H1 (cell line): ENCODE results near the gene MRPL36. TPM values are rescaled to one million over a fixed set of nuclear protein-coding genes. Genes with fewer than 3 reads are reported as not detected.

Experiments used
- CTCF ChIA-PET: fragments of 300-600 bp; sonication (Branson Sonifier 250); formaldehyde crosslinking; loops from one replicate; lab custom pipeline; 2021; ENCODE audit not compliant: partially characterized antibody; lab: Charles Lee
- POLR2A ChIA-PET: fragments of 300-600 bp; sonication (Branson Sonifier 250); formaldehyde crosslinking; loops from one replicate; lab custom pipeline; 2021; ENCODE audit warnings: inconsistent platforms; ENCODE audit not compliant: partially characterized antibody; lab: Charles Lee
- DNase-seq, 2 experiments: peaks; one replicate each; pipeline versions ENCODE4 v3.0.0 to v3.0.0-alpha.2; 2010 to 2022; ENCODE audit warnings: low spot score in 2 of 2, low read depth in 1 of 2, mixed read lengths in 1 of 2
- FAIRE-seq: peaks from 2 replicates; lab custom pipeline; 2011; peaks lifted over from hg19 to GRCh38; lab: Jason Lieb, UNC
- H2AFZ ChIP-seq: 2 replicates; pipeline ENCODE4 v1.8.1; 2012; ENCODE audit warnings: low read length, inconsistent platforms
- H2AK5ac ChIP-seq: 2 replicates; pipeline ENCODE4 v1.6.1; 2013; ENCODE audit warnings: low read depth, low read length
- H2BK120ac ChIP-seq: replicated peaks from 2 replicates; pipeline ENCODE3; 2013; ENCODE audit warnings: low read depth, low read length, inconsistent platforms
- H2BK12ac ChIP-seq: 2 replicates; pipeline ENCODE4 v1.6.1; 2013; ENCODE audit warnings: low read depth, low read length
- H2BK15ac ChIP-seq: 2 replicates; pipeline ENCODE4 v1.6.1; 2013; ENCODE audit warnings: low read length
- H2BK20ac ChIP-seq: 2 replicates; pipeline ENCODE4 v1.6.1; 2013; ENCODE audit warnings: low read length
- H2BK5ac ChIP-seq: 2 replicates; pipeline ENCODE4 v1.6.1; 2013; ENCODE audit warnings: low read depth, low read length
- H3K14ac ChIP-seq: 2 replicates; pipeline ENCODE4 v1.6.1; 2013; ENCODE audit warnings: inconsistent platforms; ENCODE audit not compliant: insufficient read length
- H3K18ac ChIP-seq: 2 replicates; pipeline ENCODE4 v1.6.1; 2013; ENCODE audit warnings: low read length; ENCODE audit errors: extremely low read depth
- H3K23ac ChIP-seq: 2 replicates; pipeline ENCODE4 v1.6.1; 2013; ENCODE audit warnings: inconsistent platforms; ENCODE audit not compliant: insufficient read length
- H3K23me2 ChIP-seq: 2 replicates; pipeline ENCODE4 v1.6.1; 2013; ENCODE audit warnings: low read depth, low read length
- H3K27ac ChIP-seq: 2 replicates; pipeline ENCODE4 v1.6.1; 2011; ENCODE audit warnings: low read depth, low read length, inconsistent platforms
- H3K27me3 ChIP-seq, 4 experiments: replicated peaks in 1 of 4; 1 replicate in 1 of 4; 2 replicates in 3 of 4; pipeline versions ENCODE4 v1.6.1 to v1.8.1; 2011 to 2013; ENCODE audit warnings: low read length in 3 of 4, mild to moderate bottlenecking in 3 of 4, inconsistent platforms in 2 of 4, mixed read lengths in 2 of 4, moderate library complexity in 1 of 4; ENCODE audit not compliant: control insufficient read depth in 3 of 4, insufficient read depth in 3 of 4; ENCODE audit errors: extremely low read depth in 1 of 4
- H3K36me3 ChIP-seq, 4 experiments: 2 replicates each; pipeline versions ENCODE4 v1.6.1 to v1.8.1; 2011 to 2013; ENCODE audit warnings: mild to moderate bottlenecking in 4 of 4, low read length in 3 of 4, moderate library complexity in 2 of 4, control low read depth in 1 of 4, inconsistent platforms in 1 of 4; ENCODE audit not compliant: insufficient read depth in 4 of 4, control insufficient read depth in 2 of 4
- H3K4ac ChIP-seq: replicated peaks from 2 replicates; pipeline ENCODE3; 2013; ENCODE audit warnings: low read length, low read depth, mixed read lengths, inconsistent platforms; ENCODE audit not compliant: insufficient read length
- H3K4me1 ChIP-seq, 4 experiments: replicated peaks in 1 of 4; 1 replicate in 1 of 4; 2 replicates in 3 of 4; pipeline versions ENCODE4 v1.6.1 to v1.8.1; 2011 to 2013; ENCODE audit warnings: low read length in 3 of 4, inconsistent platforms in 2 of 4, mixed read lengths in 1 of 4; ENCODE audit not compliant: insufficient read depth in 4 of 4, control insufficient read depth in 3 of 4
- H3K4me2 ChIP-seq, 2 experiments: 2 replicates each; pipeline versions ENCODE4 v1.6.1 to v1.8.1; 2011 to 2013; ENCODE audit warnings: low read depth in 2 of 2, low read length in 2 of 2, control low read depth in 1 of 2, inconsistent platforms in 1 of 2, mild to moderate bottlenecking in 1 of 2; ENCODE audit not compliant: insufficient read depth in 1 of 2
- H3K4me3 ChIP-seq, 4 experiments: fragments of 200-600, 300-600 bp in 1 of 4; sonication (generic), shearing (Covaris generic), sonication (Bioruptor Twin) in 1 of 4; 2 replicates each; pipeline versions ENCODE4 v1.5.1 to v1.8.1; 2011 to 2016; ENCODE audit warnings: low read length in 4 of 4, low read depth in 3 of 4, control low read depth in 2 of 4, inconsistent platforms in 2 of 4, mild to moderate bottlenecking in 2 of 4, mixed read lengths in 1 of 4, moderate library complexity in 1 of 4; ENCODE audit not compliant: insufficient read depth in 2 of 4; ENCODE audit errors: extremely low read depth in 1 of 4
- H3K56ac ChIP-seq: replicated peaks from 2 replicates; pipeline ENCODE3; 2013; ENCODE audit warnings: low read depth, mild to moderate bottlenecking, mixed read lengths, low read length, inconsistent platforms; ENCODE audit not compliant: insufficient read length
- H3K79me1 ChIP-seq: 2 replicates; pipeline ENCODE4 v1.6.1; 2013; ENCODE audit warnings: low read depth, low read length, control low read depth
- H3K79me2 ChIP-seq, 2 experiments: 2 replicates each; pipeline versions ENCODE4 v1.6.1 to v1.8.1; 2012 to 2013; ENCODE audit warnings: low read length in 2 of 2, mild to moderate bottlenecking in 2 of 2, inconsistent platforms in 1 of 2; ENCODE audit not compliant: insufficient read depth in 2 of 2, control insufficient read depth in 1 of 2
- H3K9ac ChIP-seq, 4 experiments: replicated peaks in 1 of 4; 1 replicate in 1 of 4; 2 replicates in 3 of 4; pipeline versions ENCODE4 v1.6.1 to v1.8.1; 2011 to 2013; ENCODE audit warnings: low read depth in 3 of 4, low read length in 3 of 4, control low read depth in 2 of 4, mild to moderate bottlenecking in 2 of 4, moderate library complexity in 2 of 4, inconsistent platforms in 1 of 4; ENCODE audit errors: extremely low read depth in 1 of 4
- H3K9me3 ChIP-seq, 2 experiments: 2 replicates each; pipeline versions ENCODE4 v1.6.1 to v1.8.1; 2012 to 2013; ENCODE audit warnings: mild to moderate bottlenecking in 2 of 2, moderate library complexity in 2 of 2, control low read depth in 1 of 2, inconsistent platforms in 1 of 2, low read depth in 1 of 2, low read length in 1 of 2, mixed read lengths in 1 of 2; ENCODE audit not compliant: insufficient read depth in 2 of 2
- H4K20me1 ChIP-seq, 2 experiments: replicated peaks in 1 of 2; 2 replicates each; pipeline versions ENCODE3 to v1.8.1; 2011 to 2013; ENCODE audit warnings: inconsistent platforms in 2 of 2, low read length in 2 of 2, mild to moderate bottlenecking in 1 of 2; ENCODE audit not compliant: insufficient read depth in 2 of 2, control insufficient read depth in 1 of 2
- H4K5ac ChIP-seq: 2 replicates; pipeline ENCODE4 v1.6.1; 2013; ENCODE audit warnings: low read length, low read depth, mixed read lengths, inconsistent platforms; ENCODE audit not compliant: insufficient read length
- H4K8ac ChIP-seq: 2 replicates; pipeline ENCODE4 v1.8.0; 2013; ENCODE audit warnings: mild to moderate bottlenecking, moderate library complexity, low read length, inconsistent platforms; ENCODE audit not compliant: insufficient read depth; ENCODE audit errors: extremely low read depth
- H4K91ac ChIP-seq: replicated peaks from 2 replicates; pipeline ENCODE3; 2013; ENCODE audit warnings: low read length, mixed read lengths, inconsistent platforms; ENCODE audit not compliant: insufficient read length
- CREB1 ChIP-seq: IDR thresholded peaks from 2 replicates; pipeline ENCODE4 v1.6.1; 2012; ENCODE audit warnings: inconsistent platforms
- KDM4A ChIP-seq: IDR thresholded peaks from one replicate; pipeline ENCODE4 v1.7.1; 2012; ENCODE audit warnings: low read depth, mild to moderate bottlenecking, moderate library complexity, low read length, inconsistent platforms; ENCODE audit not compliant: severe bottlenecking
- NRF1 ChIP-seq: IDR thresholded peaks from 2 replicates; pipeline ENCODE4 v1.6.1; 2011; ENCODE audit warnings: mild to moderate bottlenecking, low read depth, low read length, improper control_type of control experiment
- PHF8 ChIP-seq: fragments of 200-600 bp; sonication (generic); conservative IDR thresholded peaks from 2 replicates; pipeline ENCODE4 v1.7.1; 2012; ENCODE audit warnings: low read depth, mild to moderate bottlenecking, inconsistent platforms, low read length, moderate library complexity
- POLR2AphosphoS5 ChIP-seq: IDR thresholded peaks from 2 replicates; pipeline ENCODE4 v1.6.1; 2011; ENCODE audit warnings: low read depth, low read length
- POU5F1 ChIP-seq: IDR thresholded peaks from 2 replicates; pipeline ENCODE4 v1.6.1; 2011; ENCODE audit warnings: low read depth, mild to moderate bottlenecking, low read length, moderate library complexity
- TAF7 ChIP-seq: optimal IDR thresholded peaks from 2 replicates; pipeline ENCODE3; 2011; ENCODE audit warnings: low read depth, mild to moderate bottlenecking, inconsistent platforms, low read length, moderate library complexity, borderline replicate concordance
- WGBS, 2 experiments: shearing (Covaris generic) in 1 of 2; methylation state at CpG; one replicate each; pipeline versions ENCODE4 v1.1.6 to v1.1.7; 2013 to 2015; ENCODE audit warnings: low lambda C conversion rate in 2 of 2, mixed read lengths in 2 of 2, inconsistent platforms in 1 of 2, low coverage in 1 of 2, missing lambda C conversion rate in 1 of 2; ENCODE audit not compliant: insufficient replicate concordance in 2 of 2, insufficient coverage in 1 of 2, insufficient read length in 1 of 2; ENCODE audit errors: extremely low coverage in 1 of 2, missing lambda C conversion rate in 1 of 2; 5-methylcytosine and 5-hydroxymethylcytosine counted together
- polyA plus RNA-seq, 7 experiments: library from polyadenylated mRNA; depleted of rRNA in 3 of 7; stranded (reverse) in 5 of 7; unstranded in 2 of 7; fragments of >200 nt in 5 of 7; fragments of 200-250 nt in 2 of 7; gene quantifications; 1 replicate in 5 of 7; 2 replicates in 1 of 7; 4 replicates in 1 of 7; pipeline versions ENCODE4 v1.2.1 to v1.2.3, GENCODE V29; 2011 to 2013; ENCODE audit warnings: missing spikeins in 2 of 7, mixed read lengths in 2 of 7
- total RNA-seq: library from RNA; stranded (reverse); fragmentation: NEBNext Ultra II Directional; extraction: Animal tissue kit (Norgen Biotek cat#: 25700); gene quantifications from 2 replicates; pipeline ENCODE4 v1.2.1, GENCODE V29; 2021
- TF ChIP-seq, protein P1 (sequence below): IDR thresholded peaks from 2 replicates; pipeline ENCODE4 v1.6.1; 2011; ENCODE audit warnings: low read length, improper control_type of control experiment
- TF ChIP-seq, protein P2 (sequence below): IDR thresholded peaks from 2 replicates; pipeline ENCODE4 v1.6.1; 2012; ENCODE audit warnings: low read length, inconsistent platforms

MRPL36 gene
- total and polyA plus RNA-seq, 2 of the 8 experiments (the other 6 are each of a cell fraction or from before 2014, with no cell fraction given), result 56.3 to 81.5 TPM

DNA sequence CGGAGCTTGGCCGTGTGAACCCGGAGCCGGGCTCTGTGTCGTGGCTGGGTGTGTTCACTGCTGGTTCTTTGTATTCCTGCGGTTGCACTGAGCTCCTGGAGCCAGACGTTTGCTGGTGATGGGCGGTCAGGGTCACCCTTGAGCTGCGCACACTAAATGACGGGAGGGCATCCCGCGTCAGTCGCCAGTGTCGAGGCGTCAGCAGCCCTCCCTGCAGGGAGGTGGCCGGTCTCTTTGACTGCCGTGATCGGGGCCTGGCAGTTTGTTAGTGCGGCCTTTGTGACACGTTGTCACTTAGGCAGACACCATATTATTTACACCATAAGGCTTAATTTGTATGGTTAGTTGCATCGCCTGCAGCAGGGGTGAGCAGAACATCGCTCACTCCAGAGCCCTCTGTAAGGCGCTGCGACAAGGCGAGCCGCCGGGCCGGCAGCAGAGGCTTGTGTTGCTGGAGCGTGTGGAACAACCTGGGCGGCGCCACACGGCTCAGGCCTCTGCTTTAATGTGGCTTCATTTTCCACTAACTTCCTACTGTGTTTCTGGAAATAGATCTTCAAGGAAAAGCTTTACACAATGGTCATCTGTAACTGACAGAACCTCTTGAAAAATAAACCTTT lies 9.9 kb upstream of the MRPL36 start:
- Histone ChIP-seq H4K8ac (no peak overlapping the region), H2BK15ac (no peak overlapping the region), H3K23me2 (no peaks in the 10 kb centered on the region), H3K14ac (no peak overlapping the region), H2BK5ac (no peak overlapping the region), H3K18ac (no peak overlapping the region), H3K79me1 (peaks cover 11% of the 10 kb centered on the region), H4K91ac (no peak overlapping the region), H2BK120ac (no peak overlapping the region), H3K56ac (no peak overlapping the region), H3K4me2 (no peak overlapping the region), H3K27ac (no peak overlapping the region), H3K9me3 (no peaks in the 10 kb centered on the region), H4K20me1 (peaks cover 8 to 44% of the 10 kb centered on the region in 2 experiments), H3K4me1 (no peaks in the 10 kb centered on the region), H2AK5ac (no peak overlapping the region), H3K36me3 (peaks cover 27 to 79% (median 57%) of the 10 kb centered on the region in 4 experiments), H3K9ac (no peak overlapping the region), H3K4ac (no peak overlapping the region), H3K23ac (no peak overlapping the region), H2BK12ac (no peak overlapping the region), H3K4me3 (no peak overlapping the region), H3K79me2 (peaks cover 7 to 78% of the 10 kb centered on the region in 2 experiments; a peak in 3 of 4 replicates), H2AFZ (no peak overlapping the region), H2BK20ac (no peak overlapping the region), H4K5ac (no peak overlapping the region), H3K27me3 (no peaks in the 10 kb centered on the region)
- ChIA-PET CTCF (interaction anchor here (1.2 to 1.9 kb wide), 5 partner anchors 9 to 140 kb away, joined by 3 to 7 read pairs (median 3); no protein-coding TSS in a partner anchor), POLR2A (interaction anchor here (1.4 to 1.9 kb wide), 2 partner anchors 9 to 10 kb away, joined by 4 to 5 read pairs; partner anchors contain the start of gene NDUFS6)
- DNase-seq (no peak), FAIRE-seq (no peak)
- WGBS, 2 experiments, result 89% methylated on average over 32 of the region's 32 CpGs; no CpG with 5 or more reads in 1 of the 2 experiments
- no peak for TF ChIP-seq KDM4A
- TF ChIP-seq POLR2AphosphoS5, result no peak
- no peak for TF ChIP-seq POU5F1
- TF ChIP-seq, protein P1, sequence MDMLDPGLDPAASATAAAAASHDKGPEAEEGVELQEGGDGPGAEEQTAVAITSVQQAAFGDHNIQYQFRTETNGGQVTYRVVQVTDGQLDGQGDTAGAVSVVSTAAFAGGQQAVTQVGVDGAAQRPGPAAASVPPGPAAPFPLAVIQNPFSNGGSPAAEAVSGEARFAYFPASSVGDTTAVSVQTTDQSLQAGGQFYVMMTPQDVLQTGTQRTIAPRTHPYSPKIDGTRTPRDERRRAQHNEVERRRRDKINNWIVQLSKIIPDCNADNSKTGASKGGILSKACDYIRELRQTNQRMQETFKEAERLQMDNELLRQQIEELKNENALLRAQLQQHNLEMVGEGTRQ, result no peak
- no peak for TF ChIP-seq PHF8
- TF ChIP-seq TAF7, result no peak
- no peak for TF ChIP-seq NRF1
- TF ChIP-seq CREB1, result no peak
- TF ChIP-seq, protein P2, sequence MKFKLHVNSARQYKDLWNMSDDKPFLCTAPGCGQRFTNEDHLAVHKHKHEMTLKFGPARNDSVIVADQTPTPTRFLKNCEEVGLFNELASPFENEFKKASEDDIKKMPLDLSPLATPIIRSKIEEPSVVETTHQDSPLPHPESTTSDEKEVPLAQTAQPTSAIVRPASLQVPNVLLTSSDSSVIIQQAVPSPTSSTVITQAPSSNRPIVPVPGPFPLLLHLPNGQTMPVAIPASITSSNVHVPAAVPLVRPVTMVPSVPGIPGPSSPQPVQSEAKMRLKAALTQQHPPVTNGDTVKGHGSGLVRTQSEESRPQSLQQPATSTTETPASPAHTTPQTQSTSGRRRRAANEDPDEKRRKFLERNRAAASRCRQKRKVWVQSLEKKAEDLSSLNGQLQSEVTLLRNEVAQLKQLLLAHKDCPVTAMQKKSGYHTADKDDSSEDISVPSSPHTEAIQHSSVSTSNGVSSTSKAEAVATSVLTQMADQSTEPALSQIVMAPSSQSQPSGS, result no peak
